Measurements from ENCODE around the gene BABAM1. TPM values are rescaled to one million over a fixed set of nuclear protein-coding genes. Genes with fewer than 3 reads are reported as not detected.

The BABAM1 gene
- total RNA-seq, 1 donor from 2014 or later = 45.8 TPM

DNA sequence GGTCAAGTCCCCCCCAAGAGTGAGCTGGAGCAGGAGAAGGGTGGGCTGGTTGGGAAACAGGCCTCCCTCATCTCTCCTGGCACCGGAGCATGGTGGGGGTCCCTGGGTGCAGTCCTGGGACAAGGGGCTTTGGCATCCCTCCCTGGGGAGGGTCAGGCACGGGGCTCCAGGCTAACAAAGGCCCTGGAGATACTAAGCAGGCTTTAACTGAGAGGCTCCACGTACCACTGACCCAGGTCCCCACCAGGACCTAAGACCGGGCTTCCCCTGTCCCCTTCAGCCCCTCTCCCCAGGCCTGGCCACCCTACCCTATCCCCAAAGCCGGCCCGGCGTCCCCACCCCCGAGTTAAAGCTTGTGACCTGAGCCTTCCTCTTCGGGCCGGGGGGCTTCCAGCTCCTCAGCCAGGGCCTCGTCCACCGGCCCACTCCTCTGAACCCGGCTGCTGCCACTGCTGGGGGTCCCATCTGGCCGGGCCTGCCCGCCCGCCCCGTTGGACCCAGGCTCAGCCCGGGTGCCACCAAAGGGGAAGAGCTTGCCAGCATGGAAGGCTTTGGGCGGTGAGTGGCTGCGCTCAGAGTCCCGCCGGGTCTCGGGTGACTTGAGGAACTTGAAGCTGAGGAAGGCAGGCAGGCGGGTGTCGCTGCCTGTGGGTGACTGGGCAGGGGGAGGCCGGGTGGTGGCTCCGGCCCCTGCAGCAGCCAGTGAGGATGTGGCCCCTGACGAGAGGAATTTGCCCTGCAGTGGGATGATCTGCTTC is 57.3 kb downstream of the BABAM1 start:
- H3K4me3 ChIP-seq (ENCODE audit: low read depth, low read length) = no peak overlapping the region
- peaks cover 3% of the 10 kb centered on the region for H3K27me3 ChIP-seq (ENCODE audit: control insufficient read depth, insufficient read depth, low read length)
- TF ChIP-seq CTCF (IDR thresholded peaks at IDR 0.05; ENCODE audit: insufficient read depth, low read length, severe bottlenecking) = no peak
- DNase-seq (ENCODE audit: low read depth) = no peak
- H3K36me3 ChIP-seq (ENCODE audit: control insufficient read depth, insufficient read depth, low read length) = peaks cover 16% of the 10 kb centered on the region
- no peak for FAIRE-seq

- no peak for DNase-seq (ENCODE audit: low read depth)
- H3K36me3 ChIP-seq (ENCODE audit: control insufficient read depth, insufficient read depth, low read length) = peaks cover 12% of the 10 kb centered on the region
- peaks cover 7% of the 10 kb centered on the region for H3K27me3 ChIP-seq (ENCODE audit: control insufficient read depth, insufficient read depth, low read length)
- no peak overlapping the region for H3K4me3 ChIP-seq (ENCODE audit: low read depth, low read length)
- no peak for FAIRE-seq
- TF ChIP-seq CTCF (IDR thresholded peaks at IDR 0.05; ENCODE audit: insufficient read depth, low read length, severe bottlenecking) = no peak
These were observed 57.9 kb downstream of the BABAM1 start for GRCh38 chr19:17325133-17325532.

DNA sequence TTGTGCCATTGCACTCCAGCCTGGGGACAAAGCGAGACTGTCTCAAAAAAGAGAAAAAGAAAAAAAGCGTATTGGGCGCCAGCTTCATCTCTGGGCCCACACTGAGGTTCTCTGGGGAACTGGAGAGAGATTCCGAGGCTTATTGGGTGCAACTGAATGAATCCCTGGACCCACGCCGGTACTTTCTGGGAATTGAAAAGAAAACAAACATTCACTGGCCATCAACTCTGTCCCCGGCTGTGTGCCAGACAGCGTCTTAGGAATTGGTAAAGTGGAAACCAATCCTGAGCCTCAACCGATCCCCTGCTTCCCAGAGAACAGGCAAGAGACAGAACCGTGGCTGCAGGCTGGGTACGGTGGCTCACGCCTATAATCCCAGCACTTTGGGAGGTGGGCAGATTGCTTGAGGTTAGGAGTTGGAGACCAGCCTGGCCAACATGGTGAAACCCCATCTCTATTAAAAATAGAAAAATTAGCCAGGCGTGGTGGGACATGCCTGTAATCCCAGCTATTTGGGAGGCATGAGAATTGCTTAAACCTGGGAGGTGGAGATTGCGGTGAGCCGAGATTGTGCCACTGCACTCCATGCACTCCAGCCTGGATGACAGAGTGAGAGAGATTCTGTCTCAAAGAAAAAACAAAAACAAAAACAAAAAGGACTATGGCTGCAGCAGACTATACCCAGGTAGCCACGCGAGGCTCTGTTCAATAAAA is 58.8 kb downstream of the BABAM1 start:
- Histone ChIP-seq H3K27me3 (ENCODE audit: control insufficient read depth, insufficient read depth, low read length) (peaks cover 9% of the 10 kb centered on the region), H3K4me3 (ENCODE audit: low read depth, low read length) (no peak overlapping the region), H3K36me3 (ENCODE audit: control insufficient read depth, insufficient read depth, low read length) (peaks cover 7% of the 10 kb centered on the region)
- FAIRE-seq (no peak), DNase-seq (ENCODE audit: low read depth) (no peak)
- no peak for TF ChIP-seq CTCF (IDR thresholded peaks at IDR 0.05; ENCODE audit: insufficient read depth, low read length, severe bottlenecking)

DNA sequence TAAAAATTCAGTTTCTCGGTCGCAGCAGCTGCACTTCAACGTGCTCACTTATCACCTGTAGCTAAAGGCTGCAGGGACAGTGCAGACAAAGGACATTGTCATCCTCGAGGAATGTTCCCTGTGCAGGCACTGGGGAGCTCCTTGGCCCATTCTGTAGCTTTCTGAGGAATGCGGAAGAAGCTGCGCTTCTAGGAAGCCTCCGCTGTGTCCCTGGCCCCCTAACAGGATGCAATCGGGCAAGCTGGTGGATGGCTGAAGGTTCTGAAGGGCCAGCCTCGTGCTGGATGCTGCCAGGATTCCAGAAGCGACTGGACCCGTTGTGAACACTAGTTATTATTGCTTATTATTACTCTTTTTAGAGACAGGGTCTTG is 59.3 kb downstream of the BABAM1 start:
- TF ChIP-seq CTCF (IDR thresholded peaks at IDR 0.05; ENCODE audit: insufficient read depth, low read length, severe bottlenecking) = no peak
- Histone ChIP-seq H3K27me3 (ENCODE audit: control insufficient read depth, insufficient read depth, low read length) (peaks cover 9% of the 10 kb centered on the region), H3K36me3 (ENCODE audit: control insufficient read depth, insufficient read depth, low read length) (peaks cover 5% of the 10 kb centered on the region), H3K4me3 (ENCODE audit: low read depth, low read length) (no peak overlapping the region)
- no peak for FAIRE-seq
- no peak for DNase-seq (ENCODE audit: low read depth)

DNA sequence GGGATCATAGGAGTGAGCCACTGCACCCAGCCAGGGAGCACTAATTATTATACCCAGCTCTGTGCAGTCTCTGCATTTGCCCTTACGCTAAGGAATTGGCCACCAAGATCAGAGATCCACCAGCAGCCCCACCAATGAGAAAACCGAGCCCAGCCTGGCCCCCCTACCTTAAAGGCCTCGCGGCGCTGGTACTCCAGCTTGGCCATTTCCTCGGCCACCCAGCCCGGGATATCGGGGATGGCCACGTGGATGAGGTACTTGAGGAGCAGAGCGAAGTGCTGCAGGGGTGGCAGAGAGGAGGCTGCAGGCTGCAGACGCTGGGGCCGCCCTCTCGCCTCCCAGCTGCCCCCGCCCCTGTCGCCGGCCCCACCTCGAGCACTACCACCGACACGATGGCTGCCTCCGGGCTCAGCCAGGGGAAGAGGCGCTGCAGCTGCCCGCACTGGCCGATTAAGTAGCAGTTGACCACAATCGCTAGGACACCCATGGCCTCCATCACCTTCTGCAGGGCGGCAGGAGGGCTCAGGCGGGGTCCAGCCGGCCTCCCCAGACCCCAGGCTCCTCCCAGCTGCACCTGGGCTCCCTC is 59.9 kb downstream of the BABAM1 start:
- FAIRE-seq (no peak), DNase-seq (ENCODE audit: low read depth) (no peak)
- Histone ChIP-seq H3K4me3 (ENCODE audit: low read depth, low read length) (no peak overlapping the region), H3K27me3 (ENCODE audit: control insufficient read depth, insufficient read depth, low read length) (peaks cover 9% of the 10 kb centered on the region), H3K36me3 (ENCODE audit: control insufficient read depth, insufficient read depth, low read length) (peaks cover 1% of the 10 kb centered on the region)
- TF ChIP-seq CTCF (IDR thresholded peaks at IDR 0.05; ENCODE audit: insufficient read depth, low read length, severe bottlenecking) = no peak

Data from bronchial epithelial cell (primary cell).